ENCODE results near the gene P2RY14. TPM values are rescaled to one million over a fixed set of nuclear protein-coding genes. Genes with fewer than 3 reads are reported as not detected.
A peak's percentile ranks its signal among the peaks of the same experiment; 100 is the strongest.

Gene P2RY14
- not detected in 2 replicates for total RNA-seq
- long read RNA-seq: 0 reads

DNA sequence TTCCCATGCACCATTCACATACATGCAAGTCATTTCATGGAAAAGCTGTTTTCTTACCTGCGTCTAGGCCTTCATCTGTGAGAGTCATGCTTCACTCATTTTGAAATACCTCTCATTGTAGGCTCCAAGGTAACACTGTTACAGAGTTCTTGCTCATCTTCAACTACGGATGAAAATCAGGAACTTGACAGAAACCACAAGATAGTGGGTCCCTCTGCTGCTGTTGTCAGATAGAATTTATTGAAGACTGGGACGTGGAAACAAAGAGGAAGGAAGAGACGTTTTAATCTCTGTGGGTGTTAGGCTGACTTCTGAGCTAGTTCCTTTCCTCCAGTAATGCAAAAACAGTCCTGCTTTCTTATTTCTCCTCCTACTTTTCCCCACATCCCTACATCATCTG, at the start of gene P2RY14:
TSS of gene P2RY14 (minus strand) at position 313 of the 400 bp plus-strand sequence. CDS start 64,226 bp downstream, outside the sequence.
- Mint-ChIP-seq H3K36me3 (ENCODE audit: insufficient read depth) (no peaks in the 10 kb centered on the region), H3K27me3 (no peaks in the 10 kb centered on the region), H3K4me1 (ENCODE audit: low read depth) (peaks cover 2% of the 10 kb centered on the region), H3K27ac (no peak within 1 kb of the TSS), H3K9me3 (ENCODE audit: low read depth) (no peaks in the 10 kb centered on the region), H3K4me3 (ENCODE audit: low read depth) (no peak within 1 kb of the TSS)
- DNase-seq (ENCODE audit: low spot score, unreplicated experiment): no peak
- TF ChIP-seq CTCF (IDR thresholded peaks at IDR 0.05; ENCODE audit: unreplicated experiment): no peak

DNA sequence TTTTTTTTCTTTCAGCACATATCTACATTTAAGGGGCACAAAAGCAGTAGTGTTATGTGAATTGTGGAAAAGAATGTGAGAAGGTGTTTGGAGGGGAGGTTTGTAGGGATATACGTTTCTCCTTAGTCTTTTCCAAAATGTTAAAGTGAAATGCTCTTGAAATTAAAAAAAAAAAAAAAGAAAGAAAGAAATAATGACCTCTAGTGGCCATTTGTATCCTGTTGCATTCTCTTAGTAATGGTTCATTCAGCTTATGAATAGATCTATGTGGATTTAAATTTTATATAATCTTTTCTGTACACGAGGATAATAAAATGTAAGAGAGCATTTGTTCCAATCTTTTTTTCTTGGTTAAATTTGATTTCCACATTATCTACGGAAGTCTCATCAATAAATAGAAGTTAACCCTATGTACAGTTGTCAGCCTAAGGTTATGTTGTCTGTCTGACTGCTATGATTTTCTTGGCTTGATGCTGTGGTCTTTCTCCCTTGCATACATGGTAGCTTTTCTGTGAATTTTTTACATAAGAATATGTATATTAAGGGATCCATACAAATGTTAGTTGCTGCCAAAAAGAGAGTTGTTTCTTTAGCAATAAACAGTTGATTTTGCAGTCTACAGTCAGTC, 49.3 kb upstream of the P2RY14 start:
- no peak overlapping the region for H3K27ac Mint-ChIP-seq
- no peak for DNase-seq (ENCODE audit: low spot score, unreplicated experiment)
- no peaks in the 10 kb centered on the region for H3K36me3 Mint-ChIP-seq (ENCODE audit: insufficient read depth)
- no peaks in the 10 kb centered on the region for H3K9me3 Mint-ChIP-seq (ENCODE audit: low read depth)
- H3K27me3 Mint-ChIP-seq: no peaks in the 10 kb centered on the region
- H3K4me3 Mint-ChIP-seq (ENCODE audit: low read depth): no peak overlapping the region
- no peaks in the 10 kb centered on the region for H3K4me1 Mint-ChIP-seq (ENCODE audit: low read depth)
- peak; percentile 72 for TF ChIP-seq CTCF (IDR thresholded peaks at IDR 0.05; ENCODE audit: unreplicated experiment)

DNA sequence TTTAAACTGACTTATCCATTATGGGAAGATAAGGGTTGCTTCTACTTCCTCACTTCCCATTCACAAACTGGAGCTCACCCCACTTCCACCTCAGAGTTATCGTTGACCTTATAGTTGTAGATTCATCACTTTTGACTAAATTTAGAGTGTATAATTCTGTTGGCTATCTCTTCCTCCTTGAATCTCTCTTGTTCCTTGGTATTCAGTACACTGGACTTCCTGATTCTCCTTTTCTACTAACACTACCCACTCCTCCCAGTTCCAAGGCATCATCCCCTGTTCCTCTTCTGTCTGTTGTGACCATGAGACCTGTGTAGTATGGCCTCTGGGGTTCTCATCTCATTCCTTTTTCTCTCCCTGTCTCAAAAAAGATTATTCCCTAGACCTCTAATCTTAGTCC, 44.2 kb upstream of the P2RY14 start:
- H3K4me1 Mint-ChIP-seq (ENCODE audit: low read depth): no peaks in the 10 kb centered on the region
- H3K4me3 Mint-ChIP-seq (ENCODE audit: low read depth): no peak overlapping the region
- no peaks in the 10 kb centered on the region for H3K36me3 Mint-ChIP-seq (ENCODE audit: insufficient read depth)
- no peak overlapping the region for H3K27ac Mint-ChIP-seq
- no peak for DNase-seq (ENCODE audit: low spot score, unreplicated experiment)
- H3K27me3 Mint-ChIP-seq: no peaks in the 10 kb centered on the region
- no peaks in the 10 kb centered on the region for H3K9me3 Mint-ChIP-seq (ENCODE audit: low read depth)
- TF ChIP-seq CTCF (IDR thresholded peaks at IDR 0.05; ENCODE audit: unreplicated experiment): no peak

DNA sequence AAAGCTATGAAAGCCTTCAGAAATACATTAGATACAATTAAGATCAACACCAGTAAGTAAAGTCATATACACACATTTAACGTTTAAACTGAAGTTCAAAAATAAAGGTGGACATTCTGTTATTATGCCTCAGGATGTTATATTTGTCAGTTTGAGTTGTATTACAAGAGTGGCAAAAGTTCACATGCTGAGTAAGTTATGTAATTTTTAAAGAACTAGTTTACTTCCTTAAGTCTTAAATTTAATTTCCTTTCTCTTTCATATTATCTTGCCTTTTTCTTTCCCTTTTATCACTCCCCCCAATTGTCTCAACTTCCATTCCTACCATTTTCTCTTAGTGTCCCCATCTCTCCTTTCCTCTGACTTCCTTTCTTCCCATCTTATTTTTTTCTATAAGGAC, 43.2 kb upstream of the P2RY14 start:
- no peak for DNase-seq (ENCODE audit: low spot score, unreplicated experiment)
- TF ChIP-seq CTCF (IDR thresholded peaks at IDR 0.05; ENCODE audit: unreplicated experiment): no peak
- H3K27ac Mint-ChIP-seq: no peak overlapping the region
- H3K27me3 Mint-ChIP-seq: no peaks in the 10 kb centered on the region
- H3K4me1 Mint-ChIP-seq (ENCODE audit: low read depth): no peaks in the 10 kb centered on the region
- no peaks in the 10 kb centered on the region for H3K9me3 Mint-ChIP-seq (ENCODE audit: low read depth)
- no peaks in the 10 kb centered on the region for H3K36me3 Mint-ChIP-seq (ENCODE audit: insufficient read depth)
- no peak overlapping the region for H3K4me3 Mint-ChIP-seq (ENCODE audit: low read depth)

DNA sequence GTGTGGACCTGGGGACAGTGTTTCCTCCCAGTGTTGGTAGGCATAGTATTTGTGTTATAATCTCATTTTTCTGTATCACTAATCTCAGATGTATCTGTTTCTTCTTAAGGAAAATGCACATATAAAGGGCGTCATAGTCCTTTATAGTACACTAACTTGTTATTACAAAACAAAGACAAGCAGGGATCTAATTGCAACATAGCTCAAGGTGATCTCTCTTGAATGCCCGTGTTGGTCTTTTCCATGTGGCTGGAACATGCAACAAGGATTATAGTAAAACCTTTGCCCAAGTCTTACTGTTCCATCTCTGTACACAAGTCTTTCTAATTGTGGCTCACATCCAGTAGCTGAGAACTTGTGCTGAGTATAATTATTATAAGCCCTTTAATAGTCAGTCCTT, 41.8 kb upstream of the P2RY14 start:
- Mint-ChIP-seq H3K4me1 (ENCODE audit: low read depth) (no peaks in the 10 kb centered on the region), H3K4me3 (ENCODE audit: low read depth) (no peak overlapping the region), H3K27me3 (no peaks in the 10 kb centered on the region), H3K36me3 (ENCODE audit: insufficient read depth) (no peaks in the 10 kb centered on the region), H3K9me3 (ENCODE audit: low read depth) (no peaks in the 10 kb centered on the region), H3K27ac (no peak overlapping the region)
- DNase-seq (ENCODE audit: low spot score, unreplicated experiment): no peak
- TF ChIP-seq CTCF (IDR thresholded peaks at IDR 0.05; ENCODE audit: unreplicated experiment): no peak

Data from progenitor cell of endocrine pancreas (in vitro differentiated cells).